Ureter (tissue), 1 donor: ENCODE measurements around the gene GTPBP2. TPM values are rescaled to one million over a fixed set of nuclear protein-coding genes. Genes with fewer than 3 reads are reported as not detected.
"Not testable (repeated sequence)": the region's sequence is repeated elsewhere in the genome, so short reads cannot be mapped to it uniquely, and the experiment has no call there.

Source experiments
- DNase-seq: peaks from one replicate; pipeline ENCODE4 v3.0.0-alpha.2; 2020; ENCODE audit warnings: low spot score
- total RNA-seq: library from RNA; stranded (reverse); gene quantifications from one replicate; pipeline ENCODE4 v1.2.4, GENCODE V29; 2023
- donor health status: DM: yes; HTN: yes; CAD: no.

Gene GTPBP2
- total RNA-seq, 1 donor from 2014 or later, result 74.1 TPM

DNA sequence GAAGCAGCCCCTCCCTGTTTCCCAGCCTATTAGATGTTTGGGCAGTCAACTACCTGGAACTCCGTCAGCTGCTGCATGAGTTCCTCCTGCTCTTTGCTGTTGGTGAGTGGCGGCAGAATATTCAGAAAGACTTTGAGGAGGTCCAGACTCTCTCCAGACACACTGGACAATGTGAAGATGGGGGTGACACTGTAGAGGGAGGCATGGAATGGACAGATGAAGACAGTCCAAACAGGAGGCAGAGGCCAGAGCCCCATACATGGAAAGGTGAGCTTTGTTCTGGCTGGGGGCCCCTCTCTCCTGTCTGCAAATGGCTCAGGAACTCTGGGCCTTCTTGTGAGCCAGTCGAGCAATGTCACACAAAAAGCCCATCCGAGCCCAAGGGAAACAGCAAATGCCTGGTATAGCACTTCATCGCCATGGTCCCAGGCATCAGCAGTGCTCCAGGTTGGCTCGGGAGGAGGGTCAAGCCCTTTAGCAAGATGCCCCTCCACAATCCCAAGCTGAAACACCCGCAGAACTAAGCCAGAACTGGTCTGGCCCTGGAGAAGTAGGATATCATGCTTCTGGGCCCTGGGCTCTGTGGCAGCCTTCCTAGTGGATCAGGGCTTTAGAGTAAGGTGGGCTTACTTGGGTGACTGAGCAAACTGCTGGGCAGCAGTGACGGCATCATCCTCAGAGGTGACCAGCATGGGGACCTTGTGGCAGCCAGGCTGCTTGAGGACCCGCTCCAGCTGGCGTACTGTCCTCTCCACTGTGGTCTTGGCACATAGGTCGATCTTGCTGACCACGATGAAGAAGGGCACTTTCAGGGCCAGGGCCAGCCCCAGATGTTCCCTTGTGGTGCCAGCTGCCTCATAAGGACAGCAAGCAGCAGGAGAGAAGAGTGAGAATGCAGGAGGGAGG, 4.9 kb downstream of the GTPBP2 start:
- no peak for DNase-seq

DNA sequence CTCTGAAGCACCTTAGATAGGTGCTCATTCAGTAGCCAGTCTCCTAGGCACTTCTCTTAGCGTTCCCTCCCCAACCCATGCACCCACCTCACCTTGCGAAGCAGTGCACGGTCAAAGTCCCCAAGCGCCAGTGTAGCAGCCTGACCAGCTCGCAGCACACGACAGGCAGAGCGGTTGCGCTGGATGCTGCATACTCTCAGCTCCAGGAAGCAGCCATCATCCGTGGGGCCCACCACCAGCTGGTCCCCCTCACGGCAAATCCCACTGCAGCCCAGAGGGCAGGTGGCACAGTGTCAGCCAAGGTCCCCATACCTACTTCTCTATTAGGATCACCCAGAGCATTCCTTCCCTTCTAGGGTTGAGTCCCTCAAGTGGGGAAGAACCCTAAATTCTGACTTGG, 6.5 kb downstream of the GTPBP2 start:
- DNase-seq, result no peak

DNA sequence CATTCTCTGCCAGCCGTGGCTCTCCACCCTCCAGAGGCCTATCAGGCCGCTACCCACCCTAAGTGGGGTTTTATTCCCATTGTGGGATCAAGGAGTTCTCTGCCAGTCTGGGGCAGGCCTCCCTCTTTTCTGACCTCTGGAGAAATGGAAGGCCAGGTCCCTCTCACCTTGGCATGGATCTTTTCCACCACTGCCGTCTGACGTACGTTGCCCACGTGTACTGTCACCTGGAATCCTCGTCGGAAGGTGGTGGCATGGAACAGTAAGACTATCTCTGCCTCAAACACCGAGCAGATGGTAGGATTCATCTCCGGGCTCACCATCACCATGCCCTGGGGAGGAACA, 7.3 kb downstream of the GTPBP2 start:
- DNase-seq, result no peak

DNA sequence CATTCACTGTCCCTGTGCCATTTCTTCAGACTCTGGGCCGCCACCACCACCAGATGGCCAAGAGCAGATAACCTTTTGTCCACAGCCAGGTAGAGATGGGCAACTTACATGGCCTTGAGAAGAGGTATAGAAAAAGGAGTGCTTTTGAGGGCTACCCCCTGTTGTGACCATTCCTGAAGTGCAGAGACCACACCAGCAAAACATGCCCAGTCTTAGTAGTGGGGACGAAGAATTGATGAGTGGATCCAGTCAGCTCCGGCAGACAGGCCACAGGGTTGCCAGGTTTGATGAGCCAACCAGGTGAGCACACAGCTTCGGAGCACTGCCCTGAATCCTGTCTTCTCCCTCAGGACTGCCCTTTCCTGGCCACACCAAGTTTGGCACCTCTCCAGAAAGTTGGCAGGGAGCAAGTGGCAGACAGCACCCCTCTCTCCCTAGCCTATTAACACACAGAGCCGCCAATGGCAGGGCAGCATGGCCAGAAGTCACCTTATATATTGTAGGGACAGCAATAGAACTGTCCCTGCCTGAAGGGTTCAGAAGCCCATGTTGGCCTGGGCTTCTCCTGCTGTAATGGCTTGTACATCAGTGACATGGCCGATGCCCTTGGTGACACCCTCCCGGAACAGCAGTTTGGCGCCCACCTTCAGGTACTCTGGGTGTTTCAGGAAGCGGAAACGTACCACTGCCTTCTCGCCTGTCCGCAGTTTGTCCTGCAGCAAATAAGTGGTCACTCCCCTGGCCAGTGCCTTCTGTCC, 7.8 kb downstream of the GTPBP2 start:
- no peak for DNase-seq

DNA sequence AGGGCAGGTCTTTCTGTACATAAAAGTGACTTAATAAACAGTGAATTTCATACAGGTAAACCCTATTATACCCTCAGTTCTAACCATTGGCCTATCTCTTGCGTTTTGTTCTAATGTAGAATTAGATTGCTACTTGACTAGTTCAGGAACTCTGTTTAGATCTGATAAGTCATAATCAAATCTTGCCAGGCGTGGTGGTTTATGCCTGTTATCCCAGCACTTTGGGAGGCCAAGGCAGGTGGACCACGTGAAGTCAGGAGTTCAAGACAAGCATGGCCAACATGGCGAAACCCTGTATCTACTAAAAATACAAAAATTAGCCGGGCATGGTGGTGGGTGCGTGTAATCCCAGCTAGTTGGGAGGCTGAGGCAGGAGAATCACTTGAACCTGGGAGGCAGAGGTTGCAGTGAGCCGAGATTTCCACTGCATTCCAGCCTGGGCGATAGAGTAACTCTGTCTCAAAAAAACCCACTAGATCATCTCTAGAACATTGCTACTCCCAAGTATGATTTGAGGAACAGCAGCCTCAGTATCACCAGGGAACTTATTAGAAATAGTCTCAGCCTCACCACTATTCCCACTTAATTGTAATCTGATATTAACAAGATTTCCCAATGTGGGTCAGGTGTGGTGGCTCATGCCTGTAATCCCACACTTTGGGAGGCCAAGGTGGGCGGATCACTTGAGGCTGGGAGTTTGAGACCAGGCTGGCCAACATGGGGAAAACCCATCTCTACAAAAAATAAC, 12.2 kb downstream of the GTPBP2 start:
- no peak for DNase-seq

DNA sequence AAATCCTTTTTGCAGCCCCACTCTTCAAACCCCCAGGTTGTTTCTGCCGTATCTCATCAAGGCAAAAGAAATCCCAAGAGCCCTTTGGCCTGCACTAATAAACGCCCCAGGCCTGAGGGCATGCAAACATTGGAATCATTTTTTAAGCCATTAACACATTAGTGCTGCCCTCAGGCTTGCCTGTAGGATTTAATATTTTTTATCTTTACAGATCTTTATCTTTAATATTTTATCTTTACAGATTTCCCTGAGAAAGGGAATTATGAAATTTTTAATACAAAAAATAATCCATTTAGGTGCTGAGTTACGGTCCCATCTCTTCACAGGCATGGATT, 14.7 kb downstream of the GTPBP2 start:
- no peak for DNase-seq

DNA sequence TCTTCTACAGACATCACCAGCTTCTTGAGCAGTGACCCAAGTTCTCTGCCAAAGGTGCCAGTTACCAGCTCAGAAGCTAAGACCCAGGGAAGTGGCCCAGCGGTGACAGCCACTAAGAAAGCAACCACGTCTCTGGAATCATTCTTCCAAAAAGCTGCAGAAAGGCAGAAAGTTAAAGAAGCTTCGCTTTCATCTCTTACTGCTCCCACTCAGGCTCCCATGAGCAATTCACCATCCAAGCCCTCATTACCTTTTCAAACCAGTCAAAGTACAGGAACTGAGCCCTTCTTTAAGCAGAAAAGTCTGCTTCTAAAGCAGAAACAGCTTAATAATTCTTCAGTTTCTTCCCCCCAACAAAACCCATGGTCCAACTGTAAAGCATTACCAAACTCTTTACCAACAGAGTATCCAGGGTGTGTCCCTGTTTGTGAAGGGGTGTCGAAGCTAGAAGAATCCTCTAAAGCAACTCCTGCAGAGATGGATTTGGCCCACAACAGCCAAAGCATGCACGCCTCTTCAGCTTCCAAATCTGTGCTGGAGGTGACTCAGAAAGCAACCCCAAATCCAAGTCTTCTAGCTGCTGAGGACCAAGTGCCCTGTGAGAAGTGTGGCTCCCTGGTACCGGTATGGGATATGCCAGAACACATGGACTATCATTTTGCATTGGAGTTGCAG, 15.2 kb downstream of the GTPBP2 start:
- DNase-seq, result no peak

DNA sequence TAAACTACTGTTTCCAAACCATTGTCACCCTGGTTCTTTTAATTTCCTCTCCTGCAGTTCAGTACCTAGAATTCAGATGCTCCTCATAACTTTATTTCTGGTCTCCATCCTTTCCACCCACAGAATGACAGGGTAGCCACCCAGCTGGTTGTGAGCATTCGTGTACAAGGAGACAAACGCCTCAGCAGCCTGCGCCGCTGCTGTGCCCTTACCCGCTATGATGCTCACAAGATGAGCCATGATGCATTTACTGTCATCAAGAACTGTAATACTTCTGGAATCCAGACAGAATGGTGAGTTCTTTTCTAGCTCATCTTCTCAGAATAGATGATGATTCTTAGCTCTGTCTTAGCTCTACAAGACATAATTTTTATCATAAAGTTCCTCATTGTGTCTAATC, 18.6 kb downstream of the GTPBP2 start:
- DNase-seq, result no peak

DNA sequence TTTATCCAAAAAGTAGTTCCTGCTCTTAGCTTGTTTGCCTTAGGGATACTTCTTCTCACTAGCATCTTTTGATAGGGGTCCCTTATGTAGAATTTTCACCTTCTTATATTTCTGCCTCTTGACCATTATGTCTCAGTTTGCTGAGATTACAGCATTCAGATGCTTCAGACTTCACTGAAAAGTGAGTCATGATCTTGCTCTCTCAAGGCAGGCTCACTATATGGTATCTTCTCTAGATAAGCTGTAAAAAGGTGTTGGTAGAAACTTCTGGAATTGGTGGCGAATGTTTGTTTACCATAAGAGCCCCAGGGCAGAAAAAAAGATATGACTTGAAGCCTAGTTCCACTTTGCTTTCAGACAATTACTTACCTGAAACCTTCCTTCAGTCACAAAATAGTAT, 19.7 kb downstream of the GTPBP2 start:
- DNase-seq, result no peak

DNA sequence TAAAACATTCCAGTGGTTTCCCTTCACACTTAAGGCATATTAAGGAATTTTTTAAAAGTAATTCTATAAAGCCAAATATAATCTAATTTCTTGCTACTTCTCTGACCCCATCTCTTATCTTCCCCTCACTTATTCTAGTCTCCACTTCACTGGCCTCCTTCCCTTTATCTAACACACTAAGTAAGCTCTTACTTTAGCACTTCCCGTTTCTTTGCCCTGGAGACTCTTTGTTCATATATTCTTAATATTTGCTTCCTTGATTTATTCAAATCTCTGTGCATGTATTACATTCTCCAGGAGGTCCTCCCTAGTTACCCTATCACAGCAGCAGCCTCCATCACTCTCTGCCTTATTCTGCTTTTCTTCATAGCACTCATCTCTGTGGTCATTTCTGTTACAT, 20.3 kb downstream of the GTPBP2 start:
- no peak for DNase-seq

DNA sequence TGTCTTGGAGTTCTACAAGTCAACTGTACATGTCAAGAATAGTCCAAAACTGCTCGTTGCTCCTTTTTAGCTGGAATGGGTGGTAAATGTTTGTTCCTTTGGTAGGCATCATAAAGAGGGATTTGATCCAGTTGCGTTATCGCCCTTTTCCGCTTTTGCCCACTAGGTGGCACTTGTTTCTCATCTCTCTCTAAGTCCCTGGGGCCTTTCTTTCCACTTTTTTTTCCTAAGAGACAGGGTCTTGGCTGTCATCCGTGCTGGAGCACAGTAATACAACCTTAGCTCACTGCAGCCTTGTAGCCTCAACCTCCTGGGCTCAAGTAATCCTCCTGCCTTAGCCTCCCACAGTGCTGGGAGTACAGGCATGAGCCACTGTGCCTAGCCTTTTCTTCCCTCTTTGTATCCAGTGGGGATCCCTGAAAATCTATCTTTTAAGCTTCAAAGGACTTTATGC, 20.7 kb downstream of the GTPBP2 start:
- DNase-seq, result peak; percentile 68

DNA sequence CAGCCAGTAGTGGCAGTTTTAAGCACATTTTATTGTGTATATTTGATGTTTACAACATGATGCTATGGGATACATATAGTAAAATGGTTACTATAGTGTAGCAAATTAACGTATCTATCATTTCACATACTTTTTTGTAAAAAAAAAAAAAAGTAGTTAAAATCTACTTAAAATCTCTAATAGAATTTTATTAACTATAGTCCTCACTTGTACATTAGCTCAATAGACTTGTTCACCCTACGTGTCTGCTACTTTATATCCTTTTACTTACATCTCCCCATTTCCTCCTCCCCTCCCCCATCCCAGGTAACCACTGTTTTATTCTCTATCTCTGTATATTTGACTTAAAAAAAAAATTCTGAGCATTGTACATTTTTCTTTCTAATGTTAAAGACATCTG, 23.0 kb downstream of the GTPBP2 start:
- DNase-seq, result no peak

DNA sequence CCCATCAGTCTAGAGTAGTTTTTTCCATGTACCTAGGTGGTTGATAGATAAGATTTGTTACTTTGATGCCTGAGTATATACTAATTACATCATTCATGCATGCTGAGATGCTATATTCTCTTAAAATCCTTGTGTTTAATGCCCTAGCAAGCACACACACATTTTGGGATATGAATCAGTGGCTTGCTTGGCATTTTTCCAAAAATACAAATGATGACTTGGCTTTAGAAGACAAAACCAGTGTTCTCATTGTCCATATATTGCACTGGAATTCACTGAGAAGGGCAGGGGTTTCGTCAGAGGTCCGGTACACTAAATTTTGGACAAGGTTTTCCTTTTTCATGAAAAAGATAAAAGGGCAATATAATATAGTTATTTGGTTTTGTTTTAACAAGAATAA, 24.9 kb downstream of the GTPBP2 start:
- no peak for DNase-seq

DNA sequence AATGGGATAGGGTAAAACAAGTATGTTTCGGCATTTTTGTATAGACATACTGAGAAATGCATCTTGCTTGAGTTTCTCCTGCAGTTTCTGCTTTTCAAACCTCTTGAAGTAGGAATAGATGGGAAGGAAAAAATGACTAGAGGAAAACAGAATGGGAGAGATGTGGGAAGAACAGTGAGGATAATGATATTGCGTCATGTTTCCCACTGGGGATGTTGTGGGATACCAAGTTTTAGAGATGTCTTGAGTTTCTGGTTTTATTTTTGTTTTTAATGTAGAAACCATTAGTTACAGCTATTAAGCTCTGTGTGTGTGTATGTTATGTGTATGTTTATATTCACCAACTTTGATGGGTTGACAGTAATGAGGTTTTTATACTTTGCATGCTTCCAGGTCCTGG, 28.5 kb downstream of the GTPBP2 start:
- DNase-seq, result no peak

DNA sequence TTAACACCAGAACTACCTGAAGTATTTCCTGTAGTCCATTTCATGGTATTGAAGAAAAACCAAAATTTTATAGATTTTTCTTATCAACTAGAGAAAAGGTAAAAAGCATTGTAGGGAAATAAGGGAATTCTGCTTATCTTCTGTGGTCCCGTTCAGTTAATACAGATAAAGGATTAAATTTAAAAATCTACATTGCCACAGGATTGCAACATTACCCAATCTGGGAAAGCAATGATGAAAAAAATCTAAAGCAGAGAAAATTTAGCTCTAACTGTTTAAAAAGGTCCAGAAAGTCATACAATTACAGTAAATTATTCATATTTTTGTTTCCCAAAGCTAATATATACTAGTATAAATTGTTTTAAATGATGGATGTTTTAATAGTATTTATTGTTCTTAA, 35.1 kb downstream of the GTPBP2 start:
- no peak for DNase-seq

DNA sequence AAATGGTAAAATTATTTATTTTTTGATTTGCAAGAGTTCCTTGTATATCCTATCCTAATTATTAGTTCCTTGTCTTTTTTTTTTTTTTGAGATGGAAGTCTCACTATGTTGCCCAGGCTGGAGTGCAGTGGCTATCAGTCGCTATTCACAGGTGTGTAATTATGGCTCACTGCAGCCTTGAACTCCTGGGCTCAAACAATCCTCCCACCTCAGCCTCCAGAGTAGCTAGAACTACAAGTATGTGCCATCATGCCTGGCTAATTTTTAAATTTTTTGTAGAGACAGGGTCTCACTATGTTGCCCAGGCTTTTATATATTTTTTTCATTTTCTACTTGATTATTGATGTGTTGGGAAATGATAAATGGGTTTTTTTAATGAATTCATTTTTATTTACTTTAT, 39.5 kb downstream of the GTPBP2 start:
- DNase-seq, result not testable (repeated sequence)

DNA sequence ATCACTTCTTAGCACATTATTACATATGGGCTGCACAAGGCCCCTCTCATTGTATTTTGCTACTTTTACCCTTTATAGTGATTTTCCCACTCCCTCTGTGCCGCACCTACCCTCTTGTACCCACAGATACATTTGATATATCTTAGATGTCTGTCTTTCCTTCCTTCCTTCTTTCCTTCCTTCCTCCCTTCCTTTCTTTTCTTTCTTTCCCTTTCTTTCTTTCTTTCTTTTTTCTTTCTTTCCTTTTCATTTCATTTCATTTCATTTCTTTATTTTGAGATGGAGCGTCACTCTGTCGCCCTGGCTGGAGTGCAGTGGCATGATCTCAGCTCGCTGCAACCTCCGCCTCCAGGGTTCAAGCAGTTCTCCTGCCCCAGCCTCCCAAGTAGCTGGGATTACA, 40.9 kb downstream of the GTPBP2 start:
- no peak for DNase-seq

DNA sequence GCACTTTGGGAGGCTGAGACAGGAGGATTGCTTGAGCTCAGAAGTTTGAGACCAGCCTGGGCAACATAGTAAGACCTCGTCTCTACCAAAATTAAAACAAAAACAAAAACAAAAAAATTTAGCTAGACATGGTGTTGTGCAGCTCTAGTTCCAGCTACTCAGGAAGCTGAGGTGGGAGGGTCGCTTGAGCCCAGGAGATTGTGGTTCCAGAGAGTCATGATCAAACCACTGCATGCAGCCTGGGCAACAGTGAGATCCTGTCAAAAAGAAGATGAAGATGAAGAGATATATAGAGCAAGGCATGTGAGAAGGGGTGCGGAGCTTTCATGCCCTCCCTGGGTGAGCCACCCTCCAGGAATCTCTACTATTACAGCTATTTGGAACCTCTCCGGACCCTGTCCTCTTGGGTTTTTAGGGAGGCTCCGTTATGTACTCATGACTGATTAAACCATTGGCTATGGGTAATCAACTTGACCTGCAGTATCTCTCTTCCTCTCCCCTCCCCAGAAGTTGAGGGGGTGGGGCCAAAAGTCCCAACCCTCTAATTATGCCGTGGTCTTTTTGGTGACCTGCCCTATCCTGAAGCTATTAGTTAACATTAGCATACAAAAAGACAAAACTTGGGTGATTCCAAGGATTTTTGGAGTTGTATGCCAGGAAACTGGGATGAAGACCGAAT, 44.0 kb downstream of the GTPBP2 start:
- no peak for DNase-seq

DNA sequence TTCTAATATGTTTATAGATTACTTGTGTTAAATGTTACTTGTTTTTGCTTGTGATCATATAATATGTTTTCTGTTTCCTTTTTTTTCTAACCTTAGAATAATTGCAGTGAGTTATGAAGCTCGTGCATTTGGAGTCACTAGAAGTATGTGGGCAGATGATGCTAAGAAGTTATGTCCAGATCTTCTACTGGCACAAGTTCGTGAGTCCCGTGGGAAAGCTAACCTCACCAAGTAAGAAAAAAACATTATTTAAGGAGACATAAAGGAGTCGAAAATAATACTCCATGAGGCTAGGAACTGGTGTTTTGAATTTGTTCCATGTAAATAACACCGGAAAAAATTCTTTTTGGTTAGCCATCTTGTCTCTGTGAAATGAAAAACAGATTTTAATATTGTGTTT, 46.2 kb downstream of the GTPBP2 start:
- DNase-seq, result no peak

DNA sequence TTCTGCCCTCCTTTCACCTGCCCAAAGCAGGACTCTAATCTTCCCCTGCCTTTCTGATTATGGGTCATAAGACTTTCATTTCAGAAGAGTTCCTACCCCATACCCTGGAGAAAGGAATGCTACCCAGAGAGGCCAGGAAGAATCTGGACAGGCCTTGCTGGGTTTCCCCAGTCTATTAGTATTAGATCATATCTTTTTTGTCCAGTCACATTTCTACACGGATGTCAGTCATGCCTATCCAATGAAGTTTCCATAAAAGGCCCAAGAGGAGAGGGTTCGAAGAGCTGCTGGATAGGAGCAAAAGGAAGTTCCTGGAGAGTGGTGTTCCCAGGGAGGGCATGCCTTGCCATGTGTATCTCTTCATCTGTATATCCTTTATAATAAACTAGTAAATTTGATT, 49.9 kb downstream of the GTPBP2 start:
- DNase-seq, result no peak

DNA sequence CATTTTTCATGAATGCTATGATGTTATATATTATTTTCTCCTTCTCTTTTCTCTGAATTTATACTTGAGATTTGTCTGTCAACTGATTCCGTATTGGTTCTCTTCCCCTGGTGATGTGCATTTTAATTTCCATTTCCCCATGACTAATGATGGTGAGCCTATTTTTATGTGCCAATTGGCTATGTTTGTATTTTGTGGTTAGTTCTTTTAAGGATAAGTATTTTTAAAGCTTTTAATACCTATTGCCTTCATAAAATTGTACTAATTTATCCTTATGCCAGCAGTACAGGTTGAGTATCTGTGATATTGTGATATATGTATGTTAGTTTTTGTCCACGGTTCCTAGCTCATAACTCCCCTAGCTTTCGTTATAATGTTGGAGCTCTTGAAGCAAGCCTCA, 50.3 kb downstream of the GTPBP2 start:
- no peak for DNase-seq
